Measurements from ENCODE around the gene ASCL5. TPM values are rescaled to one million over a fixed set of nuclear protein-coding genes. Genes with fewer than 3 reads are reported as not detected.

The ASCL5 gene
- total RNA-seq, 1 donor from 2014 or later = not detected

DNA sequence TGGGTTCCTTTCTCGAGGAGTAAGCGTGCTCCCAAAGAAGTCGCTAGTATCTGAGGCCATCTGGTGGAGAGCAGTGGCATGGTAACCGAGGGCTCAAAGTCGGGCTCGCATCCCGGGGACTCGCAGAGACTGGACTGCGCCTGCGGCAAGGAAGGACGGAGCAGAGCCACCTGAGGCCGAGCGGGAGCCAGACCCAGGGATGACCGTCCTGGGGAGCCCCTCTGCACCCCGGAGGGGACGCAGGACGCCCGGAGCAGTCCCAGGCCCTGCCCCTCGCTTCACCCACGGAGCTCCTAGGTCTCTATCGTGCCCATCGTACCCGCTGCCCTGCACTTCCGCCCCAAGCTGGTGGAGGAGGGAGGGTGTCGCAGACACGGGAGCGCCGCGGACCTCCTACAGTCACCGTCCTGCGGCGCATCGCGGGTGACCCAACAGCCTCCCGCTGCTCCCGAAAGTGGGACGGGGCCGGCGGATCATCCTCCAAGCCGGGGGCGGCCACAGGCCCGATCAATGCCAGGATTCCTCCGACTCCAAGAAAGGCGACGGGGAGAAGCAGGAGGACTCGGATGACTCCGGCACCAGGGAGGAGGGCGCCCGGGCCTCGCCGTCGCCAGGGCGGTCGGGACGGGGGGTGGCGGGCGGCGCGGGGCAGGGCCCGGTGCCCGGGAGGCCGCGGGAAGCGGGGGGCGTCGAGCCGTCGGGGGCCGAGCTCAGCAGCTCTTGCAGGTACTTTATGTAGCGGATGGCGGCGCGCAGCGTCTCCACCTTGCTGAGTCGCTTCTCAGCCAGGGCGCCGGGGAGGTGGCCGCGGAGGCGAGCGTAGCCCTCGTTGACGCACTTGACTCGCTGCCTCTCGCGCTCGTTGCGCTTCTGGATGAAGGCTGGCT lies 12.5 kb downstream of the ASCL5 start:
- intact Hi-C loops (cut with DNase I) = loop anchor here (5.0 kb wide), 1 partner anchor 142 kb away; no protein-coding TSS in a partner anchor
- ATAC-seq (peak; percentile 95), DNase-seq (ENCODE audit: low spot score) (peak; percentile 90)

DNA sequence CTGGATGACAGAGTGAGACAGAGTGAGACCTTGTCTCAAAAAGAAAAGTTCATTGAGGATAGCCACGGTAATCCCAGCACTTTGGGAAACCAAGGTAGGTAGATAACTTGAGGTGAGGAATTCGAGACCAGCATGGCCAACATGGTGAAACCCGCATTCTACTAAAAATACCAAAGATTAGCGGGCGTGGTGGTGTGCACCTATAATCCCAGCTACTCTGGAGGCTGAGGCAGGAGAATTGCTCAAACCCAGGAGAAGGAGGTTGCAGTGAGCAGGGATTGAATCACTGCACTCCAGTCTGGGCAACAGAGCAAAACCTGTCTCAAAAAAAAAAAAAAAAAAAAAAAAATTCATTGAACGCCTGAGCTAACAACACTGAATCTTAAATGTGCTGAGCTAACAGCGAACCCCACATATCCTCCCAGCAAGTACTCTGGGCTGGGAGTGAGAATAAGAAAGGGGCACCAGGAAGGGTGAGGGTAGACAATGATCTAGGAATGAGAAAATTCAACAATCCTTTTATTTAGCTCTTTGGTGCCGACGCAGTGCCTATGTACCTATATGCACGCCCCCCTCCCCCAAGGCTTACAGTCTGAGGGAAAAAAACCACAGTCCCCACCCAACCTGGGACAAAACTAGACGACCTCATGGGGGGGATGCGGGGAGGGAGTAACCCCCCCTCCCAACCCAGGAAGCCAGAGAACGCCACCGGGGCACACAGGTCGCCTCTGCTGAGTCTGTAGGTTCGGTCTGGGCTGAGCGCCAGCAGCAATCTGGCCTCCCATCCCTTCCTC lies 13.3 kb downstream of the ASCL5 start:
- no peak for ATAC-seq
- DNase-seq (ENCODE audit: low spot score) = no peak
- intact Hi-C loops (cut with DNase I) = loop anchor here (5.0 kb wide), 1 partner anchor 141 kb away; no protein-coding TSS in a partner anchor

DNA sequence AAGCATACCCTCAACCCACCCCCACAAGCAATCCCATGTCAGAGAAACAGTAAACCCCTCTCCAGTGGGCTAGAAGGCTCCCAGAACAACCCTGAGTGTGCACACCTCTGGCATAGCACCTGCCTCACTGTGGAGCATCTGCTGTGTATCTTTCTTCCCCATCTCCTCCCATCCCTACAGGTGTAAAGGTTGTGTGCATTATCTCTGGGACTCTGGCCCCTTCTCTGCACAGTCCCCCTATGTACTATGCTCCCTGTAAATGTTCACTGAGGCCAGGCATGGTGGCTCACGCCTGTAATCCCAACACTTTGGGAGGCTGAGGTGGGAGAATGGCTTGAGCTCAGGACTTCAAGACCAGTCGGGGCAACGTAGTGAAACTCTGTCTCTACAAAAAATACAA lies 14.1 kb downstream of the ASCL5 start:
- no peak for DNase-seq (ENCODE audit: low spot score)
- ATAC-seq = no peak
- intact Hi-C loops (cut with DNase I) = loop anchor here (5.0 kb wide), 1 partner anchor 141 kb away; no protein-coding TSS in a partner anchor

DNA sequence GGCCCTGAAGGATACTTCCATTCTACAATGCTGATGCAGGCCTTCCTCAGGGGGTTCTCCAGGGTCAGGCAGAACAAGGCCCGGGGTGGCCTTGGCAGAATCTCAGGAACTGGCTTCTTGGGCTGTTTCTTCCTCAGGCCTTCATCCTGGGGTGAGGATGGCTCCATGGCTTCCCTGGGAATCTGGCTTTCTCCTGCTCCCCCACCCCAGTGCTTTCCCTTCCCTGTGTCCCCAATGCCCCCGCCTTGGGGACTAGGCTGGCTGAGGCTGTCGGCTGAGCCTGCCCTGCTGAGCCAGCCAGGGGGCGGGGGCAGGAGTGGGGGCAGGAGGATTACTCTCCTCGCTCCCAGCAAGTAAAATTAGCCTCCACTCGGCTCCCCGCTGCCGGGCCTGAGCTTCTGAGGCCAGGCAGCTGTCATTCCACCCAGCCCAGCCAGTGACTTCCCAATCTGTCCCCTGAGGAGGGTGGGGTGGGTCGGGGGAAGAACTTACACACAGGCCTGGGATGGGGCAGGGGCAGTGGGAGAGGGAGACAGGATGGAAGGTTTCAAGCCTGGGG lies 14.7 kb downstream of the ASCL5 start, which contains the start of gene CACNA1S:
Gene CACNA1S, minus strand, starts transcription at position 254 of the 559 bp plus-strand sequence. Its CDS starts 87 bp downstream, at position 167.
- ATAC-seq (no peak), DNase-seq (ENCODE audit: low spot score) (no peak)
- intact Hi-C loops (cut with DNase I) = loop anchor here (5.0 kb wide), 1 partner anchor 140 kb away; no protein-coding TSS in a partner anchor

DNA sequence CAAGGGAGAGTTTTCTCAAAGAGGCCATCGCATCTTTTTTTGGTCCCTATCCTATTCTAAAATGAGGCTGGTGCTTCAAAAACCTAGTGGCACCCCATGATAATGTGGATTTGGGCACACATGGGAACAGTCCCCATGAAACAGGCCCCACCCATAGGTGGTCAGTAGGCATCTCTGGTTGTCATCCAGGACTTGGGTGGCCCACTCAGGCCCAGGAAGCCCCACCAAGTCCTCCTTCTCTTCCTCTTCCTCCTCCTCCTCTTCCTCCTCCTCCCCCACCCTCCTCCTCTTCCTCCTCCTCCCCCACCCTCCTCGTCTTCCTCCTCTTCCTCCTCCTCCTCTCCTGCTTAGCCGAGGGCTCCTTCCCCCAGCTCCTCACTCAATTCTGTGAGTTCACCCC lies 15.3 kb downstream of the ASCL5 start:
- intact Hi-C loops (cut with DNase I) = loop anchor here (5.0 kb wide), 1 partner anchor 139 kb away; no protein-coding TSS in a partner anchor
- DNase-seq (ENCODE audit: low spot score) = no peak

DNA sequence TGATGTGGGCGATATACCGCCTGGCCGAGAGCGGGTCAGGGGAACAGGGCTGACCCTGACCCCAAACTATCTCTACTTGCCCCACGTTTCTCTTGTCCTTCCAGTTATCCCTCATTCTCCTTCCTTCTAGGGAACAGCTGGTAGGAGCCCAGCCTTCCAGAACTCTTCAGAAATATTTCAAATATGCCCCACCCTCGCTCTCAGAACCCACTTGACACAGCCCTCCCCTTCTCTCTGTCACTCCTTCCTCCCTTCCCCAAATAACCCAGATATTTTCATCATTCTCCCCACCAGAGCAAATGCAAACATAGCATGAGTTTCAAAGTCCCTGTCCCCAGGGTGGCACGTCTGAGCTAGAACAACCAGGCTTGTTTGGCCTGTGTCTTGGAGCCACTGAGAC lies 15.8 kb downstream of the ASCL5 start:
- intact Hi-C loops (cut with DNase I) = loop anchor here (5.0 kb wide), 1 partner anchor 139 kb away; no protein-coding TSS in a partner anchor
- ATAC-seq = no peak
- DNase-seq (ENCODE audit: low spot score) = no peak

More for the DNA sequence above, 15.3 kb downstream of the ASCL5 start:
- no peak for ATAC-seq

DNA sequence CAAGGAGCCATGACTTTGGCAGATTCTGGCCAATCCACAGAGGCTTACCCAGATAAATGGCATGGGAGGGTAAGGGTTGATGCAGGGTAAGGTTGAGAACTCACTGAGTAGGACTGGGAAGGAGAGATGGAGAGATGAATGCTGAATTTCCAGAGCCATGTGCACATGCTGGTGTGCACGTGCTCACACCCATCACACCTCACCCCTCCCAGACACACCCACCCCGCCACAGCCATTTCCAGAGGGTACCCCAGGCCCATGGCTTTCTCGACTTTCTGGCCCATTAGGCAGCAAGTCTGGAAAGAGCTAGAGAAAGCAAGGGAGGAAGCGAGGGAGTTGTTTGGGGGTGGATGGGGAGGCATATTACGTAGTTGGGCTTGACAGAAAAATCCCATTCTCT lies 16.4 kb downstream of the ASCL5 start:
- ATAC-seq = no peak
- no peak for DNase-seq (ENCODE audit: low spot score)
- intact Hi-C loops (cut with DNase I) = loop anchor here (5.0 kb wide), 1 partner anchor 138 kb away; no protein-coding TSS in a partner anchor

DNA sequence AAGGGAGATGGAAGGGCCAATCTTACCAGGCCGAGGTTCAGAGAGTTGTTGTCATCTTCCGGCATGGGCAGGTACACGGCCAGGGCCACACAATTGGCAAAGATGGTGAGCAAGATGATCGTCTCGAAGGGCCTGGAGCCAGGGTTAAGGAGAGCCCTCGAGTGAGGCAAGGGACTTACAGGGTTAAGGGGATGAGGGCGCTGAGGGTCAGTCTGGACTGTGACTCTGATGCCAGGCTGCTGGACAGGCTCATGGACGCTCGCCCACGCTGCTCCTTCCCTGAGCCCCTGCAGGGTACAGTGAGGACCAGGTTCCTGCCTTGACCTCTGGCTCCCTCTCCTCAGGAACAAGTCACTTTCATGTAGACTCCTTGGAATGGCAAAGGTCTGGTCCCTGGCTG lies 16.8 kb downstream of the ASCL5 start:
- DNase-seq (ENCODE audit: low spot score) (no peak), ATAC-seq (no peak)
- intact Hi-C loops (cut with DNase I) = loop anchor here (5.0 kb wide), 1 partner anchor 138 kb away; no protein-coding TSS in a partner anchor

DNA sequence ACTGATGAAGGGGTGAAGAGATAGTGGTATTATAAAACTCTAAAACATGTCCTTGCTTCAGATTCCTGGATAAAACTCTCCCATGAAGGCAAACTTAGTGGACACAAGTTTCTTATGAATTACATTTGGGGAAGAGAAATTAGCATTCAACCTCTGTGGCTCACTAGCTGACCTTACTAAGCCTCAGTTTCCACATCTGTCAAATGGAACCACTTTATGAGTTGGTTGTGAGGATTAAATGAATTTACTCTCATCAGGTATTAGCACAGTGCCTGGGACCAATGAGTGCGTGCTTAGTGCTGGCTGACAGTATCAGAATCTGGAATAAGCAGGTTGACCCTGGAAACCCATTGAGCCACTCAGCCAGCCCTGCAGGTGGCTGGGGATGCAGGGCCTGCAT lies 17.3 kb downstream of the ASCL5 start:
- no peak for DNase-seq (ENCODE audit: low spot score)
- intact Hi-C loops (cut with DNase I) = loop anchor here (5.0 kb wide), 1 partner anchor 137 kb away; no protein-coding TSS in a partner anchor
- ATAC-seq = no peak

DNA sequence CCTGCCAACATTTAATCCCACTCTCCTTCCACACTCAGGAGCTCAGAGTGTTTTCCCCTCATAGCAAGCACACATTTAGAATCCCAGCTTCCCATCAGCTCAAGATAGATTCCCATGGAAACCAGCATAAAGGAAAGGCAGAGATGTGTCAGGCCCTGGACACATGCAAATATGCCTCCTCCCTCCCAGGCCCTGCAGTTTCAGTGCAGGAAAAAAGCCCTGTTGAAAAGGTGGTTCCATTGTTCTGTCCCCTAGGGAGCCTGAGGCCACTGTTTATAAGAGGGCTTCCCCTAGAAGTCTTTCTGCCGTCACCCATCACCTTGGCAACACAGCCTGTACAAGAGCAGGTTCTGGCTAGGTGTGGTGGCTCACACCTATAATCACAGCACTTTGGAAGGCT lies 18.4 kb downstream of the ASCL5 start:
- intact Hi-C loops (cut with DNase I) = no loop called here
- DNase-seq (ENCODE audit: low spot score) = no peak
- no peak for ATAC-seq

DNA sequence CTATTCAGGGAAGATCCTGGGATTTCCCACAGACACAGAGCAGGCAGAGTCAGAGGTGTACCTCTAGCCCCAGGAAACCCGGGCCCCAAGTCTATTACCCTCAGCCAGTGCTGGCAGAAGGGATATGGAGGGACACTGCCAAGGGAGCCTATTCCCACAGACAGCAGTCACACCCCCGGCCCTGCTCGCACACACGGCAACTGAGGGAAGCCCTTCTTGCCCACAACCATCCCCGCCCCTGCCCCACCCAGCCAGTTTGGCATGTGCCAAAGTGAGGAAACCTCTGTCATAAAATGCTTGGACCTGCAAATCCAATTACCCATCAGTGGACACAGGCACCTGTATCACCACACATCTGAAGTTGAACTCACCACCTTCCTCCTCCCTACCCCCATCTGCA lies 21.3 kb downstream of the ASCL5 start:
- DNase-seq (ENCODE audit: low spot score) = no peak
- intact Hi-C loops (cut with DNase I) = no loop called here
- ATAC-seq = no peak

DNA sequence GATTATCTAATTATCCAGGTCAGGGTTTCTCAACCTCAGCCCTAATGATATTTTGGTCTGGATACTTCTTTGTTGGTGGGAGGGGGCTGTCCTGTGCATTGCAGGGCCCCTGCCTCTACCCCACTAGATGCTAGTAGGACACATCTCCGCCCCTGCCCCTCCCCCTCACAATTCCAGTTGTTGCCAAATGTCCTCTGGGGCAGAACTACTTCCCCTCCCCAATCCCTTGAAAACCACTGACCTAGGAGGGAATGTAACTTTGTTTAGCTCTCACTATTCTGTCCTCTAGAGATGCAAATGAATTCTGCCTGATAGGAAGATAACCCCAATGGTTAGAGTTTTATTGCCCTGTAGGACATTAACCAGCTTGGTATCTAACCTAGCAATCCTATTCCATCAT lies 22.8 kb downstream of the ASCL5 start:
- no peak for ATAC-seq
- intact Hi-C loops (cut with DNase I) = no loop called here
- DNase-seq (ENCODE audit: low spot score) = no peak

DNA sequence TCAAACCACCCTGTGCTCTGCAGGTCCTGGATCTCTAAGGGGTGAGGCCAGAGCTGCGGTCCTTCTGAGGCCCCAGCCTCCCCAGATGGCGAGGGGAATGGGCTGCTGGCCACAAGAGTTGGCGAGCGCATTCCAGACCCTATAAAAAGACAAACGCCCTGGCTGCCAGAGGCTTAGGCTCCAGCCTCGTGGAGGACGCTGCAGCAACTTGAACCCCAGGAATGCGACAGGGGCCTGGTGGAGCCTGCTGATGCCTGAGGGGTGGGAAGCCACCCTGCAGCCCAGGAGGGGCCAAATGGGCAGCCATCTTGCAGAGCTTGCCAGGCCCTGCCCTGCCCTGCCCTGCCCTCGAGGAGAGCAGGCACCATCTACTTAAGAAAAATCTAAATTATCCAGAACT lies 23.3 kb downstream of the ASCL5 start:
- intact Hi-C loops (cut with DNase I) = no loop called here
- no peak for ATAC-seq
- no peak for DNase-seq (ENCODE audit: low spot score)

DNA sequence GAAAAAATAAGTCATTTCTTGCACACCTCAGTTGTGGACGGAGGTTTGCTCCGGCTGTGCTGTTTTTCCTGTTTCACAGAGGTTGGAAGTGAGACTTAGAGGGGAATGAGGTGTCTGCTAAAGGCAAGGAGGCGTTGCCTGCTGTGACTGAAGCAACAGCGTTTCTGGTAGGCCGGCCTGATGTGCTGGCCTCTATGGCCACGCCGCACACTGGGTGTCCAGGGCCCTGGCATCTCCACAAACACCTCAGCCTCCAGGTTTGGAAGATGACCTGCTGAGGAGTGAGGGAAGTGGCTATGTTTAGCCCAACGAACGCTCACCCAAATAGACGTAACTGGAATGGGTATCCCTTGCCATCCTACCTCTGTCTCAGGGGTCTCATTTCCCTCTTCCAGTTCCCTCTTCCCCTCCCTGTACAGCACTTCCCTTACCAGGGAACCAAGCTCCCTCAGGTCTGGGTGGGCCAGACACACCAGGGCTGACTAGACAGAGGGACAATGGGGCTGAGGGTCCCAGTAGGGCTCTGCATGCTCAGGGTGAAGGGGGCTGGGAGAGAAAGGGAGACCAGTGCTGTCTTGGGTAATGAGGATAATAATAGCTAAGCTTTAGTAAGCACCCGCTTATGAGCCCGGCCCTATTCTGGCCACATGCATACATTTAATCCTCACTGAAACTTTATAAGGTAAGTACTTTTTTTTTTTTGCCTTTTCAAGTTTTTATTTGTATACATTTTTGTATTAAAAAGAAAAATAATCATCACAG lies 26.6 kb downstream of the ASCL5 start:
- ATAC-seq (no peak), DNase-seq (ENCODE audit: low spot score) (no peak)
- intact Hi-C loops (cut with DNase I) = no loop called here

DNA sequence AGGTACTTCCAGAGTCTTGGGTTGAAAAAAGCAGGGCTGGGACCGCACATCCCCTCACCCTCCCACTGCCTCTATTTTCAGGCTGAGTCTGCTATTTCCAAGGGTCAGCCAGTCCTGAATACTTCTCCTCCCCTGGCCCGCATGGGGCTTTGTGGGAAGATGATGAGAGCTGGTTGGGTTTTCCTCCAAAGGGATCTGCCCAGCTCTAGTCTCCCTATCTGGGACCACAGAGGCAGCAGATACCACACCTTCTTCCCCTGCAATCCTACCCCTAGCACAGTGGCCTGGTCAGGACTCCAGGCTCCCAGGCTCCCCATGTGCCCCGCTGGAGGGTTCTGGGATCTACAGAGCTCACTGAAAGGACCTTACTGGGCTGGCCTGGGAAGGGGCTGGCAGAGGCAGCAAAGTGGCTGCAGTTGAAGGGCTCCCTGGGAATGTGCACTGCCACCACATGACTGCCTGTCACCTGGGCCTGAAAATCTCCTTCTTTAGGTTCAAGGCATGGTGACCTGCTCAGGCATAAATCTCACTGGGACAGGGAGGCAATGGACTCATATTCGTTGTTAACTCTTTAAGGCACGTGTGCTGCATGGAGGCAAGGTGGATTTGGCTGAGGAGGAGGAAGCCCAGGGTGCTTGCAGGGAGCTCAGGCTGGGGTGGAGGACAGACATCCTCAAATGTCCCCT lies 27.8 kb downstream of the ASCL5 start:
- intact Hi-C loops (cut with DNase I) = no loop called here
- DNase-seq (ENCODE audit: low spot score) (no peak), ATAC-seq (no peak)

DNA sequence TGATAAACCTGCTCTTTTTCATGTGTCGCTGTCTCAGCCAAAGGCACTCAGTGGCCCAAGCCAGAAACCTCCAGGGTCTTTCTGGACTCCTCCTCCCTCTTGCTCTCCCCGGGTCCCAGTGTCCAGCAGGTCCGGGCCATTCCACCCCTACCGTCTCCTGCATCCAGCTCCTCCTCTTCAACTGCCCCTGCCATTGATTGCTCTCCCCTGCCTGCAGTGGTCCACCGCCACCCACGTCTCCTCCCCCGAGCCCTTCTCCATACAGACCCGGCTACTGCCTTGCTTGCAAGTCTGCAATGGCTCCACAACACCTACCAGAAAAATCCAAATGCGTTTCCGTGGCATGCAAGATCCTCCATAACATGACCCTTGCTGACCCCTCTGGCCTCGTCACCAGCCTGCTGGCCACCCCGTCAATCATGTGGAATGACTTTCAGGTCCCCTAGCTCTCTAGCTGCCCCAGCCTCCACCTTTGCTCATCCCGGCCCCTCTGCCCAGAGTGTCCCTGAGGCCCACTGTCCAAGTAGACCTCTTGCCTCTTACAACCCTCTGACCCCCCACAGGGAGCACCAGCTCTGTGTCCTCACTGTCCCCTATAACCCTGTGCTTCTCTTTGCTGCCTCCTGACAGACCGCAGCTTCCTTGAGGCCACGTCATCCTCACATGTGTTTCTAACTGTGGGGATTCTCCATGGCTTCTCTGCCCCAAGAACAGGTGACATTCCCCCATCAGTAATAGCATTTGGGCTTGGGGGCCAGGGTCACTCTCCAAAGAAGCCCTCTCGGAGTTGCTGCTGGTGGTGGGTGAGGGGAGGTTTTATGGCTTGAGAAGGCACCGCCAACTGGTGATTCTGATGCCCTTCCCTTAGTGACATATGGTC lies 29.8 kb downstream of the ASCL5 start:
- DNase-seq (ENCODE audit: low spot score) = no peak
- intact Hi-C loops (cut with DNase I) = no loop called here
- no peak for ATAC-seq

DNA sequence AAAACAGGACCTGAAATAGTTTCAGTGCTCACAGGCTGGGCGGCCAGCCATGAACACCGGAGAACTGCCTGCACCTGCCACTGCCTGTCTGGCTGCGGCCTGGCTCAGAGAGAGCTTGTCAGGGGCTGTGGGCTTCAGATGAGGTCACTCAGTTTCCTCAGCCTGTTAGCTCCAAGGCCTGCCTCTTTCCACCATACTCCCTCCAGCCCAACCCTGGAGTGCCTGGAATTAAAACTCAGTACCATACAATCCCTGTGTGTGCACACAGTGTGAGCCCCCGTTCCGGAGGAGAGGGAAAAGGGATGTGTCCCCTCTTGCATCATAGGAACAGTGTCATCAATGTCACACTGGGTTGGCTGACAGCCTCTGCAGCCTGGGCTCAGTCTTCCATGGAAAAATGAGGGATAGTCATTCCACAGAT lies 30.9 kb downstream of the ASCL5 start:
- intact Hi-C loops (cut with DNase I) = no loop called here
- ATAC-seq = no peak
- no peak for DNase-seq (ENCODE audit: low spot score)

Measured in sciatic nerve (tissue), 2 donors.